ENCODE results near the gene AK1. TPM values are rescaled to one million over a fixed set of nuclear protein-coding genes. Genes with fewer than 3 reads are reported as not detected.
A peak's percentile ranks its signal among the peaks of the same experiment; 100 is the strongest.

AK1 gene
- total and polyA plus RNA-seq, 2 of the 13 experiments (the other 11 are each of a cell fraction or from before 2014, with no cell fraction given) = 19.1 to 32.8 TPM

DNA sequence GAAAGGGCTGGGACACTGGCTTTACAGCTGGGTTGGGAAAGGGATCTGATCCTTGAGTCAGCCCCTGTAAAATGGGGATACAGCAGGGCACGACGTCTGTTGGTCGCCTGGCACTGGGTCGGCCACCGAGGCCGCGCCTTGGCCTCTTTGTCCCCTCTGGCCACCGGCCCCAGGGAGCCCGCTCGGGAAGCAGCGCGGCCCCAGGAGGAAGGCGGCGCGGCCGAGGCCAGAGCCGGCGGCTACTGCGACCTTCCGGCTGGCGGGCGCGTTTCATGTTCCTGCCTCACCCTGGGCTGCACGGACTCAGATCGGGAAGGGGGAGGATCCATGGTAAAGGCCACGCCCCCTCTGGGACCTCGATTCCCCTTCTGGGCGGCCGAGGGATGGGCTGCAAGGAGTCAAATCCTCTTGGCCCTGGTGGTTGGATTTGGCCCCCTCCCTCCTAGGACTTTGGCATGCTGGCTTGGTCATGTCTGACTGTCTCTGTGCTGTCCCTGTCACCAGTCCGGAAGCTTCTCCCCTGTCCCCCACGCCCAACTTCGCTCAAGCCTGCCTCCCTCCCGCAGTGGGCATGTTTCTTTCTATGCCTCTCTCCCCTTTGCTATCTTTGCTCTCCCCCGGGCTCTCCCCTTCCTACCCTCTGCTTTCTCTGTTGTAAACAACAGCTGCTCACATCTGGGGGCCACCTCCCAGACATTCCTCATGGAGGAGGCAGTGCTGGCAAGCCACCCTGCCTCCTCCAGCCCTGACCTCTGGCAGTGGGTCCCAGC, 49.0 kb downstream of the AK1 start:
- peak overlapping the region; percentile 99 for H3K4me2 ChIP-seq (ENCODE audit: low read depth, low read length)
- ATAC-seq = peak; percentile 83
- H2AFZ ChIP-seq (ENCODE audit: low read length) = no peak overlapping the region
- peak overlapping the region; percentile 42 to 73 (median 48) for H3K4me3 ChIP-seq (replicated peaks in 1 of 3; ENCODE audit: insufficient read depth in 1 of 3, low read depth in 2 of 3, low read length in 3 of 3)
- no peaks in the 10 kb centered on the region for H3K36me3 ChIP-seq (replicated peaks in 1 of 2; ENCODE audit: control insufficient read depth in 1 of 2, insufficient read depth in 2 of 2, low read length in 2 of 2)
- BruUV-seq (replicated peaks) = no TSS peak
- H3K79me2 ChIP-seq (ENCODE audit: insufficient read depth, low read length) = no peaks in the 10 kb centered on the region
- H3K27me3 ChIP-seq (ENCODE audit: control insufficient read depth in 1 of 2, insufficient read depth in 2 of 2, low read length in 2 of 2) = no peaks in the 10 kb centered on the region
- peak overlapping the region; percentile 43 for H3K27ac ChIP-seq (ENCODE audit: extremely low read length, insufficient read depth, low read length)
- FAIRE-seq = peak; percentile 70
- intact Hi-C loops (cut with micrococcal nuclease; ENCODE audit: unreplicated experiment) = no loop called here
- ChIA-PET POLR2A (interaction anchor here (0.9 to 2.1 kb wide), 7 partner anchors 10 to 221 kb away, joined by 3 to 6 read pairs (median 4); partner anchors contain the start of genes FPGS and TOR2A), CTCF (ENCODE audit: low intra/inter-chr PET ratio, low total read pairs) (no interaction called here)
- peak; percentile 83 for DNase-seq (ENCODE audit: low spot score)
- H3K4me1 ChIP-seq (ENCODE audit: insufficient read depth, low read length) = peaks cover 42% of the 10 kb centered on the region
- no peaks in the 10 kb centered on the region for H3K9me3 ChIP-seq (ENCODE audit: low read length)
- 2% methylated on average over 8 of the region's 34 CpGs for WGBS (ENCODE audit: low lambda C conversion rate)
- no peaks in the 10 kb centered on the region for H4K20me1 ChIP-seq (ENCODE audit: insufficient read depth, low read length)
- peak overlapping the region; percentile 63 for H3K9ac ChIP-seq (ENCODE audit: insufficient read depth, low read depth, low read length)
- in situ Hi-C loops (cut with HindIII; ENCODE audit: extremely low pct_ligation_motif_present, low pct_unique_long_range_greater_than_20kb) = no loop called here
- TF ChIP-seq PRPF4 (IDR thresholded peaks at IDR 0.05; ENCODE audit: low read depth, low read length, poor library complexity, severe bottlenecking) (no peak), ZNF12 (CRISPR knock-in tag; IDR thresholded peaks at IDR 0.05) (no peak; the same call in 1 of the 2 replicates), ZNF878 (CRISPR knock-in tag; IDR thresholded peaks at IDR 0.05) (no peak), GTF2F1 (IDR thresholded peaks at IDR 0.05; ENCODE audit: low read length) (no peak), ZNF761 (CRISPR knock-in tag; conservative IDR thresholded peaks at IDR 0.05) (0 out of 2 replicates have a peak, but pooled peaks have one; percentile 33), ZNF816 (CRISPR knock-in tag; IDR thresholded peaks at IDR 0.05; ENCODE audit: borderline replicate concordance) (no peak), ZNF143 (CRISPR knock-in tag; IDR thresholded peaks at IDR 0.05) (no peak), ELF1 (CRISPR knock-in tag; IDR thresholded peaks at IDR 0.05) (peak; percentile 26; the same call in 1 of the 2 replicates), RARG (CRISPR knock-in tag; IDR thresholded peaks at IDR 0.05; ENCODE audit: low read depth) (no peak), MIXL1 (CRISPR knock-in tag; IDR thresholded peaks at IDR 0.05) (peak; percentile 46; the same call in 1 of the 2 replicates), ZBTB42 (CRISPR knock-in tag; IDR thresholded peaks at IDR 0.05) (peak; percentile 93; the same call in 1 of the 2 replicates), NKX3-1 (CRISPR knock-in tag; IDR thresholded peaks at IDR 0.05) (no peak)
- TF ChIP-seq, protein P1, sequence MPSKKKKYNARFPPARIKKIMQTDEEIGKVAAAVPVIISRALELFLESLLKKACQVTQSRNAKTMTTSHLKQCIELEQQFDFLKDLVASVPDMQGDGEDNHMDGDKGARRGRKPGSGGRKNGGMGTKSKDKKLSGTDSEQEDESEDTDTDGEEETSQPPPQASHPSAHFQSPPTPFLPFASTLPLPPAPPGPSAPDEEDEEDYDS (CRISPR knock-in tag; IDR thresholded peaks at IDR 0.05) = peak; percentile 86
- TF ChIP-seq, protein P2, sequence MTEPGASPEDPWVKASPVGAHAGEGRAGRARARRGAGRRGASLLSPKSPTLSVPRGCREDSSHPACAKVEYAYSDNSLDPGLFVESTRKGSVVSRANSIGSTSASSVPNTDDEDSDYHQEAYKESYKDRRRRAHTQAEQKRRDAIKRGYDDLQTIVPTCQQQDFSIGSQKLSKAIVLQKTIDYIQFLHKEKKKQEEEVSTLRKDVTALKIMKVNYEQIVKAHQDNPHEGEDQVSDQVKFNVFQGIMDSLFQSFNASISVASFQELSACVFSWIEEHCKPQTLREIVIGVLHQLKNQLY (CRISPR knock-in tag; IDR thresholded peaks at IDR 0.05) = no peak
- TF ChIP-seq, protein P3, sequence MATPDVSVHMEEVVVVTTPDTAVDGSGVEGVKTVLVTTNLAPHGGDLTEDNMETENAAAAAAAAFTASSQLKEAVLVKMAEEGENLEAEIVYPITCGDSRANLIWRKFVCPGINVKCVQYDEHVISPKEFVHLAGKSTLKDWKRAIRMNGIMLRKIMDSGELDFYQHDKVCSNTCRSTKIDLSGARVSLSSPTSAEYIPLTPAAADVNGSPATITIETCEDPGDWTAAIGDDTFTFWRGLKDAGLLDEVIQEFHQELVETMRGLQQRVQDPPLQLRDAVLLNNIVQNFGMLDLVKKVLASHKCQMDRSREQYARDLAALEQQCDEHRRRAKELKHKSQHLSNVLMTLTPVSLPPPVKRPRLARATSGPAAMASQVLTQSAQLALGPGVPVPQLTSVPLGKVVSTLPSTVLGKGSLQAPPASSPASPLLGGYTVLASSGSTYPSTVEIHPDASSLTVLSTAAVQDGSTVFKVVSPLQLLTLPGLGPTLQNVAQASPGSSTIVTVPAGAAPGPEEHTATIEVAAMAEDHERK (CRISPR knock-in tag; IDR thresholded peaks at IDR 0.05; ENCODE audit: low read depth) = no peak
- TF ChIP-seq, protein P4, sequence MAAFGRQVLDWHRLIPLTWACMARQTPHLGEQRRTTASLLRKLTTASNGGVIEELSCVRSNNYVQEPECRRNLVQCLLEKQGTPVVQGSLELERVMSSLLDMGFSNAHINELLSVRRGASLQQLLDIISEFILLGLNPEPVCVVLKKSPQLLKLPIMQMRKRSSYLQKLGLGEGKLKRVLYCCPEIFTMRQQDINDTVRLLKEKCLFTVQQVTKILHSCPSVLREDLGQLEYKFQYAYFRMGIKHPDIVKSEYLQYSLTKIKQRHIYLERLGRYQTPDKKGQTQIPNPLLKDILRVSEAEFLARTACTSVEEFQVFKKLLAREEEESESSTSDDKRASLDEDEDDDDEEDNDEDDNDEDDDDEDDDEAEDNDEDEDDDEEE (CRISPR knock-in tag; IDR thresholded peaks at IDR 0.05) = 0 out of 2 replicates have a peak, but pooled peaks have one; percentile 30
- TF ChIP-seq, protein P5, sequence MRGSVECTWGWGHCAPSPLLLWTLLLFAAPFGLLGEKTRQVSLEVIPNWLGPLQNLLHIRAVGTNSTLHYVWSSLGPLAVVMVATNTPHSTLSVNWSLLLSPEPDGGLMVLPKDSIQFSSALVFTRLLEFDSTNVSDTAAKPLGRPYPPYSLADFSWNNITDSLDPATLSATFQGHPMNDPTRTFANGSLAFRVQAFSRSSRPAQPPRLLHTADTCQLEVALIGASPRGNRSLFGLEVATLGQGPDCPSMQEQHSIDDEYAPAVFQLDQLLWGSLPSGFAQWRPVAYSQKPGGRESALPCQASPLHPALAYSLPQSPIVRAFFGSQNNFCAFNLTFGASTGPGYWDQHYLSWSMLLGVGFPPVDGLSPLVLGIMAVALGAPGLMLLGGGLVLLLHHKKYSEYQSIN (CRISPR knock-in tag; IDR thresholded peaks at IDR 0.05; ENCODE audit: borderline replicate concordance) = no peak
- TF ChIP-seq, protein P6, sequence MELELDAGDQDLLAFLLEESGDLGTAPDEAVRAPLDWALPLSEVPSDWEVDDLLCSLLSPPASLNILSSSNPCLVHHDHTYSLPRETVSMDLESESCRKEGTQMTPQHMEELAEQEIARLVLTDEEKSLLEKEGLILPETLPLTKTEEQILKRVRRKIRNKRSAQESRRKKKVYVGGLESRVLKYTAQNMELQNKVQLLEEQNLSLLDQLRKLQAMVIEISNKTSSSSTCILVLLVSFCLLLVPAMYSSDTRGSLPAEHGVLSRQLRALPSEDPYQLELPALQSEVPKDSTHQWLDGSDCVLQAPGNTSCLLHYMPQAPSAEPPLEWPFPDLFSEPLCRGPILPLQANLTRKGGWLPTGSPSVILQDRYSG (CRISPR knock-in tag; IDR thresholded peaks at IDR 0.05) = no peak

Data from HepG2 (cell line).